ENCODE results near the gene FAP. TPM values are rescaled to one million over a fixed set of nuclear protein-coding genes. Genes with fewer than 3 reads are reported as not detected.
A peak's percentile ranks its signal among the peaks of the same experiment; 100 is the strongest.

The FAP gene
- polyA plus RNA-seq, 1 experiment, result 135 TPM

- DNase-seq (ENCODE audit: low read depth), result no peak
- peak; percentile 64 for TF ChIP-seq CTCF (IDR thresholded peaks at IDR 0.05; ENCODE audit: insufficient read depth, low read depth, low read length)
These were observed 89.5 kb downstream of the FAP start for GRCh38 chr2:162153608-162154224.

GRCh38 chr2:162152147-162152546, 91.1 kb downstream of the FAP start, which contains the start of gene GCG:
GCG (minus strand) TSS chr2:162152247; CDS start chr2:162149178, 3,069 bp downstream.
- no peak for TF ChIP-seq CTCF (IDR thresholded peaks at IDR 0.05; ENCODE audit: insufficient read depth, low read depth, low read length)
- Histone ChIP-seq H3K27me3 (ENCODE audit: control insufficient read depth, insufficient read depth, low read length) (peaks cover 2% of the 10 kb centered on the region; the same call in 1 of the 2 replicates), H3K36me3 (ENCODE audit: control insufficient read depth, insufficient read depth, low read length) (no peaks in the 10 kb centered on the region), H3K4me3 (ENCODE audit: low read depth, low read length) (no peak within 1 kb of the TSS)
- DNase-seq (ENCODE audit: low read depth), result no peak
- CTCF ChIA-PET, result interaction anchor here (0.8 to 6.0 kb wide), 3 partner anchors 113 to 164 kb away, joined by 3 to 106 read pairs (median 3); no protein-coding TSS in a partner anchor
- POLR2A ChIA-PET, result no interaction called here

More at GRCh38 chr2:162153608-162154224, 89.5 kb downstream of the FAP start:
- H3K36me3 ChIP-seq (ENCODE audit: control insufficient read depth, insufficient read depth, low read length), result no peaks in the 10 kb centered on the region
- POLR2A ChIA-PET, result no interaction called here
- H3K27me3 ChIP-seq (ENCODE audit: control insufficient read depth, insufficient read depth, low read length), result peaks cover 2% of the 10 kb centered on the region; the same call in 1 of the 2 replicates
- CTCF ChIA-PET, result interaction anchor here (0.6 to 6.0 kb wide), 24 partner anchors 8 to 732 kb away, joined by 3 to 106 read pairs (median 4); no protein-coding TSS in a partner anchor
- no peak overlapping the region for H3K4me3 ChIP-seq (ENCODE audit: low read depth, low read length)

GRCh38 chr2:162149940-162150339, 93.3 kb downstream of the FAP start:
- Histone ChIP-seq H3K4me3 (ENCODE audit: low read depth, low read length) (no peak overlapping the region), H3K27me3 (ENCODE audit: control insufficient read depth, insufficient read depth, low read length) (peaks cover 4% of the 10 kb centered on the region; the same call in 1 of the 2 replicates), H3K36me3 (ENCODE audit: control insufficient read depth, insufficient read depth, low read length) (no peaks in the 10 kb centered on the region)
- DNase-seq (ENCODE audit: low read depth), result no peak
- ChIA-PET CTCF (interaction anchor here (0.7 to 2.4 kb wide), 2 partner anchors 148 to 154 kb away, joined by 3 to 11 read pairs; no protein-coding TSS in a partner anchor), POLR2A (no interaction called here)
- no peak for TF ChIP-seq CTCF (IDR thresholded peaks at IDR 0.05; ENCODE audit: insufficient read depth, low read depth, low read length)

GRCh38 chr2:162149466-162149865, 93.8 kb downstream of the FAP start:
- ChIA-PET POLR2A (no interaction called here), CTCF (interaction anchor here (0.6 to 2.4 kb wide), 4 partner anchors 47 to 561 kb away, joined by 3 to 11 read pairs (median 4); no protein-coding TSS in a partner anchor)
- no peak for TF ChIP-seq CTCF (IDR thresholded peaks at IDR 0.05; ENCODE audit: insufficient read depth, low read depth, low read length)
- H3K4me3 ChIP-seq (ENCODE audit: low read depth, low read length), result no peak overlapping the region
- H3K36me3 ChIP-seq (ENCODE audit: control insufficient read depth, insufficient read depth, low read length), result no peaks in the 10 kb centered on the region
- H3K27me3 ChIP-seq (ENCODE audit: control insufficient read depth, insufficient read depth, low read length), result peaks cover 4% of the 10 kb centered on the region; the same call in 1 of the 2 replicates
- DNase-seq (ENCODE audit: low read depth), result no peak

- POLR2A ChIA-PET, result no interaction called here
- TF ChIP-seq CTCF (IDR thresholded peaks at IDR 0.05; ENCODE audit: insufficient read depth, low read depth, low read length), result no peak
- peaks cover 4% of the 10 kb centered on the region; the same call in 1 of the 2 replicates for H3K27me3 ChIP-seq (ENCODE audit: control insufficient read depth, insufficient read depth, low read length)
- no peaks in the 10 kb centered on the region for H3K36me3 ChIP-seq (ENCODE audit: control insufficient read depth, insufficient read depth, low read length)
- no peak overlapping the region for H3K4me3 ChIP-seq (ENCODE audit: low read depth, low read length)
- DNase-seq (ENCODE audit: low read depth), result no peak
- CTCF ChIA-PET, result interaction anchor here (0.6 to 2.4 kb wide), 4 partner anchors 47 to 561 kb away, joined by 3 to 11 read pairs (median 4); no protein-coding TSS in a partner anchor
These were observed 94.3 kb downstream of the FAP start for GRCh38 chr2:162148956-162149355.
